ENCODE data around the gene CDR2L.
"Not testable (repeated sequence)": the region's sequence is repeated elsewhere in the genome, so short reads cannot be mapped to it uniquely, and the experiment has no call there.

Gene CDR2L

GRCh38 chr17:75033346-75034235 is 46.2 kb downstream of the CDR2L start:
- TF ChIP-seq CTCF (IDR thresholded peaks at IDR 0.05; ENCODE audit: low read length, missing control alignments): no peak
- peak overlapping the region; percentile 88 for H3K4me3 ChIP-seq (replicated peaks; ENCODE audit: low read depth, low read length)
- DNase-seq (ENCODE audit: low read depth): peak; percentile 90

- TF ChIP-seq CTCF (IDR thresholded peaks at IDR 0.05; ENCODE audit: low read length, missing control alignments): peak; percentile 4
- H3K4me3 ChIP-seq (replicated peaks; ENCODE audit: low read depth, low read length): peak overlapping the region; percentile 88
- peak; percentile 88 for DNase-seq (ENCODE audit: low read depth)
These were observed 46.9 kb downstream of the CDR2L start for GRCh38 chr17:75034236-75034908.

GRCh38 chr17:75036643-75037268 is 49.3 kb downstream of the CDR2L start:
- peak; percentile 90 for DNase-seq (ENCODE audit: low read depth)
- H3K4me3 ChIP-seq (replicated peaks; ENCODE audit: low read depth, low read length): no peak overlapping the region
- TF ChIP-seq CTCF (IDR thresholded peaks at IDR 0.05; ENCODE audit: low read length, missing control alignments): no peak

GRCh38 chr17:75039238-75039637 is 51.8 kb downstream of the CDR2L start:
- no peak for TF ChIP-seq CTCF (IDR thresholded peaks at IDR 0.05; ENCODE audit: low read length, missing control alignments)
- DNase-seq (ENCODE audit: low read depth): no peak
- no peak overlapping the region for H3K4me3 ChIP-seq (replicated peaks; ENCODE audit: low read depth, low read length)

- DNase-seq (ENCODE audit: low read depth): no peak
- no peak for TF ChIP-seq CTCF (IDR thresholded peaks at IDR 0.05; ENCODE audit: low read length, missing control alignments)
- H3K4me3 ChIP-seq (replicated peaks; ENCODE audit: low read depth, low read length): no peak overlapping the region
These were observed 54.3 kb downstream of the CDR2L start for GRCh38 chr17:75041656-75042280.

GRCh38 chr17:75043789-75044188 is 56.4 kb downstream of the CDR2L start:
- DNase-seq (ENCODE audit: low read depth); H3K4me3 ChIP-seq (replicated peaks; ENCODE audit: low read depth, low read length): not testable (repeated sequence)

- DNase-seq (ENCODE audit: low read depth): no peak
- no peak for TF ChIP-seq CTCF (IDR thresholded peaks at IDR 0.05; ENCODE audit: low read length, missing control alignments)
- H3K4me3 ChIP-seq (replicated peaks; ENCODE audit: low read depth, low read length): no peak overlapping the region
These were observed 57.3 kb downstream of the CDR2L start for GRCh38 chr17:75044716-75045115.

GRCh38 chr17:75045946-75046406 is 58.5 kb downstream of the CDR2L start:
- peak overlapping the region; percentile 96 for H3K4me3 ChIP-seq (replicated peaks; ENCODE audit: low read depth, low read length)
- not testable (repeated sequence) for DNase-seq (ENCODE audit: low read depth)

All from fibroblast of pulmonary artery (primary cell).